ENCODE measurements around the gene MAP1LC3A.

MAP1LC3A gene

GRCh38 chr20:34579191-34579978 is 20.9 kb downstream of the MAP1LC3A start:
- FAIRE-seq = no peak

GRCh38 chr20:34579979-34580940 is 21.7 kb downstream of the MAP1LC3A start:
- FAIRE-seq = no peak

GRCh38 chr20:34581341-34582184 is 23.0 kb downstream of the MAP1LC3A start:
- no peak for FAIRE-seq

GRCh38 chr20:34582221-34582620 is 23.7 kb downstream of the MAP1LC3A start:
- FAIRE-seq = no peak

- FAIRE-seq = no peak
These were observed 24.4 kb downstream of the MAP1LC3A start for GRCh38 chr20:34582911-34583310.

- no peak for FAIRE-seq
These were observed 25.0 kb downstream of the MAP1LC3A start for GRCh38 chr20:34583544-34583943.

- no peak for FAIRE-seq
These were observed 26.5 kb downstream of the MAP1LC3A start for GRCh38 chr20:34585019-34585418.

- no peak for FAIRE-seq
These were observed 28.1 kb downstream of the MAP1LC3A start for GRCh38 chr20:34586488-34587163.

- no peak for FAIRE-seq
These were observed 37.1 kb downstream of the MAP1LC3A start for GRCh38 chr20:34595377-34596184.

- FAIRE-seq = no peak
These were observed 42.6 kb downstream of the MAP1LC3A start for GRCh38 chr20:34600892-34601653.

GRCh38 chr20:34604980-34605788 is 46.7 kb downstream of the MAP1LC3A start:
- FAIRE-seq = no peak

- no peak for FAIRE-seq
These were observed 48.5 kb downstream of the MAP1LC3A start for GRCh38 chr20:34607066-34607465.

Measured in A204.1 (cell line).